Measurements from ENCODE around the gene NXPH3.

Gene NXPH3

GRCh38 chr17:49631496-49631895 is 55.8 kb downstream of the NXPH3 start:
- H3K9me3 ChIP-seq (ENCODE audit: control insufficient read depth, insufficient read depth, low read length): no peaks in the 10 kb centered on the region
- no peaks in the 10 kb centered on the region for H3K36me3 ChIP-seq (ENCODE audit: insufficient read depth, low read length)
- no peak overlapping the region for H3K9ac ChIP-seq (ENCODE audit: low read depth, low read length)
- H3K4me1 ChIP-seq (ENCODE audit: insufficient read depth, low read length): peaks cover 15% of the 10 kb centered on the region

Data from ES-I3 (cell line).